SK-N-MC (cell line): Measurements from ENCODE around the gene NR1H4.

Experiments used
- EZH2 ChIP-seq: fragments of 200-600 bp; sonication (generic); IDR thresholded peaks from one replicate; pipeline ENCODE4 v1.6.1; 2017; ENCODE audit warnings: antibody characterized with exemption
- FOXP2 ChIP-seq: optimal IDR thresholded peaks from 2 replicates; pipeline ENCODE3; 2011; ENCODE audit warnings: mild to moderate bottlenecking, moderate library complexity; ENCODE audit not compliant: insufficient read depth; ENCODE audit errors: extremely low read length, control extremely low read depth
- POLR2AphosphoS5 ChIP-seq: IDR thresholded peaks from 2 replicates; pipeline ENCODE4 v1.6.1; 2012; ENCODE audit warnings: mild to moderate bottlenecking, low read depth, low read length, borderline replicate concordance

DNA sequence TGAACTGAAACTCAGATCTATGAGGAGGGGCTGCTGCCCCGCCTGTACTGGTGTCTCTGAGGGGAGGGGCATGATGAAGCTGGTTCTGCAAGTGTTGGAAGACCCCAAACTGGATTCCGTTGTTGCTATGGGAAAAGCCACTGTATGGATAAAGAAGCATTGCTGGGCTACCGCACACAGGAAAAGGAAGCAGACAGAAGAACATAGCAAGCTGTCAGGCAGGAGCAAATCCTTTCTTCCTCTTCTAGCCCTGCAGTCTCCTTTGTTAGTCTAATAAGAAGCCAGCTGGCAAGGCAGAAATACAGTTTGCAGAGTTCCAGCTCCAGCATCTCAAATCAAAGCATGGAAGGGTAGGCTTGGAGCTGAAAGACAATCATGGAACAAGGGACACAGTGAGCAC, 26.3 kb upstream of the NR1H4 start:
- TF ChIP-seq POLR2AphosphoS5 = no peak
- no peak for TF ChIP-seq EZH2
- TF ChIP-seq FOXP2 = no peak
